Measurements from ENCODE around the gene ARHGAP42.
"Not testable (repeated sequence)": the region's sequence is repeated elsewhere in the genome, so short reads cannot be mapped to it uniquely, and the experiment has no call there.

GRCh38 chr11:100666816-100667215, 20.3 kb upstream of the ARHGAP42 start:
- TF ChIP-seq CSDC2 (CRISPR knock-in tag; IDR thresholded peaks at IDR 0.05); ZFP3 (CRISPR knock-in tag; IDR thresholded peaks at IDR 0.05); TOX (CRISPR knock-in tag; IDR thresholded peaks at IDR 0.05; ENCODE audit: borderline replicate concordance); ZNF8 (CRISPR knock-in tag; IDR thresholded peaks at IDR 0.05): not testable (repeated sequence)
- TF ChIP-seq, protein P1, sequence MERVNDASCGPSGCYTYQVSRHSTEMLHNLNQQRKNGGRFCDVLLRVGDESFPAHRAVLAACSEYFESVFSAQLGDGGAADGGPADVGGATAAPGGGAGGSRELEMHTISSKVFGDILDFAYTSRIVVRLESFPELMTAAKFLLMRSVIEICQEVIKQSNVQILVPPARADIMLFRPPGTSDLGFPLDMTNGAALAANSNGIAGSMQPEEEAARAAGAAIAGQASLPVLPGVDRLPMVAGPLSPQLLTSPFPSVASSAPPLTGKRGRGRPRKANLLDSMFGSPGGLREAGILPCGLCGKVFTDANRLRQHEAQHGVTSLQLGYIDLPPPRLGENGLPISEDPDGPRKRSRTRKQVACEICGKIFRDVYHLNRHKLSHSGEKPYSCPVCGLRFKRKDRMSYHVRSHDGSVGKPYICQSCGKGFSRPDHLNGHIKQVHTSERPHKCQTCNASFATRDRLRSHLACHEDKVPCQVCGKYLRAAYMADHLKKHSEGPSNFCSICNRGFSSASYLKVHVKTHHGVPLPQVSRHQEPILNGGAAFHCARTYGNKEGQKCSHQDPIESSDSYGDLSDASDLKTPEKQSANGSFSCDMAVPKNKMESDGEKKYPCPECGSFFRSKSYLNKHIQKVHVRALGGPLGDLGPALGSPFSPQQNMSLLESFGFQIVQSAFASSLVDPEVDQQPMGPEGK (CRISPR knock-in tag; IDR thresholded peaks at IDR 0.05; ENCODE audit: borderline replicate concordance), result not testable (repeated sequence)
